GM12865 (cell line): ENCODE measurements around the gene DNM2.
"Not testable (repeated sequence)": the region's sequence is repeated elsewhere in the genome, so short reads cannot be mapped to it uniquely, and the experiment has no call there.

Experiments used
- DNase-seq: peaks from one replicate; pipeline ENCODE4 v3.0.0; 2010; ENCODE audit warnings: low read depth
- H3K4me3 ChIP-seq: 2 replicates; pipeline ENCODE4 v1.5.1; 2011; ENCODE audit warnings: mild to moderate bottlenecking, low read depth, low read length, control low read depth
- CTCF ChIP-seq: IDR thresholded peaks from 2 replicates; pipeline ENCODE4 v1.5.1; 2011; ENCODE audit warnings: low read length, control low read depth, low read depth, inconsistent platforms; ENCODE audit not compliant: insufficient read depth; ENCODE audit errors: missing control alignments

Gene DNM2

GRCh38 chr19:10868872-10869547 lies 151.1 kb downstream of the DNM2 start:
- no peak for TF ChIP-seq CTCF
- no peak for DNase-seq
- peak overlapping the region; percentile 69; the same call in 1 of the 2 replicates for H3K4me3 ChIP-seq

GRCh38 chr19:10869872-10870311 lies 152.0 kb downstream of the DNM2 start:
- not testable (repeated sequence) for DNase-seq

GRCh38 chr19:10870501-10870954 lies 152.6 kb downstream of the DNM2 start:
- H3K4me3 ChIP-seq, result peak overlapping the region; percentile 59
- no peak for TF ChIP-seq CTCF
- DNase-seq, result no peak

More at GRCh38 chr19:10869872-10870311, 152.0 kb downstream of the DNM2 start:
- H3K4me3 ChIP-seq, result not testable (repeated sequence)

- H3K4me3 ChIP-seq, result peak within 1 kb of the TSS; percentile 94
- peak; percentile 72 for TF ChIP-seq CTCF
- DNase-seq, result peak; percentile 100
Measured at GRCh38 chr19:10870955-10871603, 153.2 kb downstream of the DNM2 start, which contains the start of gene CARM1. Gene CARM1, plus strand, starts transcription at chr19:10871553. Its CDS starts 150 bp downstream, at chr19:10871703.

- DNase-seq, result peak; percentile 60
- TF ChIP-seq CTCF, result peak; percentile 12
- peak overlapping the region; percentile 94 for H3K4me3 ChIP-seq
Measured at GRCh38 chr19:10871711-10872545, 154.0 kb downstream of the DNM2 start.

GRCh38 chr19:10872546-10873107 lies 154.7 kb downstream of the DNM2 start:
- peak; percentile 61 for DNase-seq
- no peak for TF ChIP-seq CTCF
- peak overlapping the region; percentile 94 for H3K4me3 ChIP-seq

GRCh38 chr19:10874024-10874423 lies 156.1 kb downstream of the DNM2 start:
- no peak for DNase-seq
- TF ChIP-seq CTCF, result no peak
- peak overlapping the region; percentile 94 for H3K4me3 ChIP-seq
